ENCODE data around the gene UPK2. TPM values are rescaled to one million over a fixed set of nuclear protein-coding genes. Genes with fewer than 3 reads are reported as not detected.

UPK2 gene
- total and polyA plus RNA-seq, 2 of the 13 experiments (the other 11 are each of a cell fraction or from before 2014, with no cell fraction given) = not detected

DNA sequence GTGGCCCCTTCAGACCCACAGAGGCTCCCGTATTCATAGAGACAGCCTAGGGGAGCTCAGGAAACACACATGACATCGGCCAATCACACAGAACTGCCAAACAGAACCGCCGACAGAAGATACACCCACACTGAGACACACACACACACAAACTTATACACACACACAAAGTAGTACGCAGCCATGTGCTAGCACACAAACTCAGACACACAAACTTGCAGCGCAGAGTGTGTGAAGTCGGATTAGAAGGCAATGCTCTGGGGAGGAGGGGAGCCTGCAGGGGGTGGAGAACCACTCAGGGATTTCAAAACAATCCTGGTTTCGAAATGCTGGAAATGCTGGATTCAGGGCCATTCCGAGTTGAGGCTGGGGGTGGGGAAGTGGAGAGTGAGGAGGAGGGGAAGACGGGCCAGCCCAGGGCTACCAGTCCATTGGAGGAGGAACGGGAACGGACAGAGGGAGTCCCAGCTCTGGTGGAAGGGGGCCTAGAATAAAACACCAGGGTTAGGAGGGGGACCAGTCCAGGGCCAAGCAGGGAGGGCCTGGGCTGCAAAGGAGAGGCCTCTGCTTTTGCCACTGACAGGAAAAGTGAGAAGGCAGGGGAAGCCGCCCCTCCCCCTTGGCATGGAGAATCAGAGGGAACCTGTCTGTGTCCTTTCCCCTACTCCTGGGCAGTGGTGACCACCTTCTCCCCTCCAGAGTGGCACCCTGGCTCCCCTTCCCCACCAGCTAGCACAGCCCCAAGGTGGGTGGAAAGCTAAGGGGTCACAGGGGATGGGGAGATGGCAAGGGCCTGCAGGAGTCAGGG, 34.8 kb upstream of the UPK2 start (continued):
- TF ChIP-seq SMYD3 (CRISPR knock-in tag; IDR thresholded peaks at IDR 0.05) (0 out of 2 replicates have a peak, but pooled peaks have one; percentile 33), NRL (CRISPR knock-in tag; IDR thresholded peaks at IDR 0.05; ENCODE audit: borderline replicate concordance) (no peak), TMF1 (CRISPR knock-in tag; IDR thresholded peaks at IDR 0.05; ENCODE audit: low read depth) (no peak), ZFAT (CRISPR knock-in tag; conservative IDR thresholded peaks at IDR 0.05) (no peak), ZNF335 (CRISPR knock-in tag; IDR thresholded peaks at IDR 0.05) (no peak), JUNB (CRISPR knock-in tag; IDR thresholded peaks at IDR 0.05; ENCODE audit: borderline replicate concordance) (no peak; the same call in 1 of the 2 replicates), TAF15 (IDR thresholded peaks at IDR 0.05; ENCODE audit: low read depth, low read length, poor library complexity, severe bottlenecking) (no peak), RFX5 (IDR thresholded peaks at IDR 0.05; ENCODE audit: low read depth, low read length) (no peak)
- TF ChIP-seq, protein P1, sequence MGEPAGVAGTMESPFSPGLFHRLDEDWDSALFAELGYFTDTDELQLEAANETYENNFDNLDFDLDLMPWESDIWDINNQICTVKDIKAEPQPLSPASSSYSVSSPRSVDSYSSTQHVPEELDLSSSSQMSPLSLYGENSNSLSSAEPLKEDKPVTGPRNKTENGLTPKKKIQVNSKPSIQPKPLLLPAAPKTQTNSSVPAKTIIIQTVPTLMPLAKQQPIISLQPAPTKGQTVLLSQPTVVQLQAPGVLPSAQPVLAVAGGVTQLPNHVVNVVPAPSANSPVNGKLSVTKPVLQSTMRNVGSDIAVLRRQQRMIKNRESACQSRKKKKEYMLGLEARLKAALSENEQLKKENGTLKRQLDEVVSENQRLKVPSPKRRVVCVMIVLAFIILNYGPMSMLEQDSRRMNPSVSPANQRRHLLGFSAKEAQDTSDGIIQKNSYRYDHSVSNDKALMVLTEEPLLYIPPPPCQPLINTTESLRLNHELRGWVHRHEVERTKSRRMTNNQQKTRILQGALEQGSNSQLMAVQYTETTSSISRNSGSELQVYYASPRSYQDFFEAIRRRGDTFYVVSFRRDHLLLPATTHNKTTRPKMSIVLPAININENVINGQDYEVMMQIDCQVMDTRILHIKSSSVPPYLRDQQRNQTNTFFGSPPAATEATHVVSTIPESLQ (CRISPR knock-in tag; conservative IDR thresholded peaks at IDR 0.05) = no peak
- TF ChIP-seq, protein P2, sequence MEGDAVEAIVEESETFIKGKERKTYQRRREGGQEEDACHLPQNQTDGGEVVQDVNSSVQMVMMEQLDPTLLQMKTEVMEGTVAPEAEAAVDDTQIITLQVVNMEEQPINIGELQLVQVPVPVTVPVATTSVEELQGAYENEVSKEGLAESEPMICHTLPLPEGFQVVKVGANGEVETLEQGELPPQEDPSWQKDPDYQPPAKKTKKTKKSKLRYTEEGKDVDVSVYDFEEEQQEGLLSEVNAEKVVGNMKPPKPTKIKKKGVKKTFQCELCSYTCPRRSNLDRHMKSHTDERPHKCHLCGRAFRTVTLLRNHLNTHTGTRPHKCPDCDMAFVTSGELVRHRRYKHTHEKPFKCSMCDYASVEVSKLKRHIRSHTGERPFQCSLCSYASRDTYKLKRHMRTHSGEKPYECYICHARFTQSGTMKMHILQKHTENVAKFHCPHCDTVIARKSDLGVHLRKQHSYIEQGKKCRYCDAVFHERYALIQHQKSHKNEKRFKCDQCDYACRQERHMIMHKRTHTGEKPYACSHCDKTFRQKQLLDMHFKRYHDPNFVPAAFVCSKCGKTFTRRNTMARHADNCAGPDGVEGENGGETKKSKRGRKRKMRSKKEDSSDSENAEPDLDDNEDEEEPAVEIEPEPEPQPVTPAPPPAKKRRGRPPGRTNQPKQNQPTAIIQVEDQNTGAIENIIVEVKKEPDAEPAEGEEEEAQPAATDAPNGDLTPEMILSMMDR (CRISPR knock-in tag; IDR thresholded peaks at IDR 0.05) = no peak
- TF ChIP-seq, protein P3, sequence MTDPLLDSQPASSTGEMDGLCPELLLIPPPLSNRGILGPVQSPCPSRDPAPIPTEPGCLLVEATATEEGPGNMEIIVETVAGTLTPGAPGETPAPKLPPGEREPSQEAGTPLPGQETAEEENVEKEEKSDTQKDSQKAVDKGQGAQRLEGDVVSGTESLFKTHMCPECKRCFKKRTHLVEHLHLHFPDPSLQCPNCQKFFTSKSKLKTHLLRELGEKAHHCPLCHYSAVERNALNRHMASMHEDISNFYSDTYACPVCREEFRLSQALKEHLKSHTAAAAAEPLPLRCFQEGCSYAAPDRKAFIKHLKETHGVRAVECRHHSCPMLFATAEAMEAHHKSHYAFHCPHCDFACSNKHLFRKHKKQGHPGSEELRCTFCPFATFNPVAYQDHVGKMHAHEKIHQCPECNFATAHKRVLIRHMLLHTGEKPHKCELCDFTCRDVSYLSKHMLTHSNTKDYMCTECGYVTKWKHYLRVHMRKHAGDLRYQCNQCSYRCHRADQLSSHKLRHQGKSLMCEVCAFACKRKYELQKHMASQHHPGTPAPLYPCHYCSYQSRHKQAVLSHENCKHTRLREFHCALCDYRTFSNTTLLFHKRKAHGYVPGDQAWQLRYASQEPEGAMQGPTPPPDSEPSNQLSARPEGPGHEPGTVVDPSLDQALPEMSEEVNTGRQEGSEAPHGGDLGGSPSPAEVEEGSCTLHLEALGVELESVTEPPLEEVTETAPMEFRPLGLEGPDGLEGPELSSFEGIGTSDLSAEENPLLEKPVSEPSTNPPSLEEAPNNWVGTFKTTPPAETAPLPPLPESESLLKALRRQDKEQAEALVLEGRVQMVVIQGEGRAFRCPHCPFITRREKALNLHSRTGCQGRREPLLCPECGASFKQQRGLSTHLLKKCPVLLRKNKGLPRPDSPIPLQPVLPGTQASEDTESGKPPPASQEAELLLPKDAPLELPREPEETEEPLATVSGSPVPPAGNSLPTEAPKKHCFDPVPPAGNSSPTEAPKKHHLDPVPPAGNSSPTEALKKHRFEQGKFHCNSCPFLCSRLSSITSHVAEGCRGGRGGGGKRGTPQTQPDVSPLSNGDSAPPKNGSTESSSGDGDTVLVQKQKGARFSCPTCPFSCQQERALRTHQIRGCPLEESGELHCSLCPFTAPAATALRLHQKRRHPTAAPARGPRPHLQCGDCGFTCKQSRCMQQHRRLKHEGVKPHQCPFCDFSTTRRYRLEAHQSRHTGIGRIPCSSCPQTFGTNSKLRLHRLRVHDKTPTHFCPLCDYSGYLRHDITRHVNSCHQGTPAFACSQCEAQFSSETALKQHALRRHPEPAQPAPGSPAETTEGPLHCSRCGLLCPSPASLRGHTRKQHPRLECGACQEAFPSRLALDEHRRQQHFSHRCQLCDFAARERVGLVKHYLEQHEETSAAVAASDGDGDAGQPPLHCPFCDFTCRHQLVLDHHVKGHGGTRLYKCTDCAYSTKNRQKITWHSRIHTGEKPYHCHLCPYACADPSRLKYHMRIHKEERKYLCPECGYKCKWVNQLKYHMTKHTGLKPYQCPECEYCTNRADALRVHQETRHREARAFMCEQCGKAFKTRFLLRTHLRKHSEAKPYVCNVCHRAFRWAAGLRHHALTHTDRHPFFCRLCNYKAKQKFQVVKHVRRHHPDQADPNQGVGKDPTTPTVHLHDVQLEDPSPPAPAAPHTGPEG (CRISPR knock-in tag; IDR thresholded peaks at IDR 0.05) = no peak
- TF ChIP-seq, protein P4, sequence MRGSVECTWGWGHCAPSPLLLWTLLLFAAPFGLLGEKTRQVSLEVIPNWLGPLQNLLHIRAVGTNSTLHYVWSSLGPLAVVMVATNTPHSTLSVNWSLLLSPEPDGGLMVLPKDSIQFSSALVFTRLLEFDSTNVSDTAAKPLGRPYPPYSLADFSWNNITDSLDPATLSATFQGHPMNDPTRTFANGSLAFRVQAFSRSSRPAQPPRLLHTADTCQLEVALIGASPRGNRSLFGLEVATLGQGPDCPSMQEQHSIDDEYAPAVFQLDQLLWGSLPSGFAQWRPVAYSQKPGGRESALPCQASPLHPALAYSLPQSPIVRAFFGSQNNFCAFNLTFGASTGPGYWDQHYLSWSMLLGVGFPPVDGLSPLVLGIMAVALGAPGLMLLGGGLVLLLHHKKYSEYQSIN (CRISPR knock-in tag; IDR thresholded peaks at IDR 0.05; ENCODE audit: borderline replicate concordance) = no peak
- TF ChIP-seq, protein P5, sequence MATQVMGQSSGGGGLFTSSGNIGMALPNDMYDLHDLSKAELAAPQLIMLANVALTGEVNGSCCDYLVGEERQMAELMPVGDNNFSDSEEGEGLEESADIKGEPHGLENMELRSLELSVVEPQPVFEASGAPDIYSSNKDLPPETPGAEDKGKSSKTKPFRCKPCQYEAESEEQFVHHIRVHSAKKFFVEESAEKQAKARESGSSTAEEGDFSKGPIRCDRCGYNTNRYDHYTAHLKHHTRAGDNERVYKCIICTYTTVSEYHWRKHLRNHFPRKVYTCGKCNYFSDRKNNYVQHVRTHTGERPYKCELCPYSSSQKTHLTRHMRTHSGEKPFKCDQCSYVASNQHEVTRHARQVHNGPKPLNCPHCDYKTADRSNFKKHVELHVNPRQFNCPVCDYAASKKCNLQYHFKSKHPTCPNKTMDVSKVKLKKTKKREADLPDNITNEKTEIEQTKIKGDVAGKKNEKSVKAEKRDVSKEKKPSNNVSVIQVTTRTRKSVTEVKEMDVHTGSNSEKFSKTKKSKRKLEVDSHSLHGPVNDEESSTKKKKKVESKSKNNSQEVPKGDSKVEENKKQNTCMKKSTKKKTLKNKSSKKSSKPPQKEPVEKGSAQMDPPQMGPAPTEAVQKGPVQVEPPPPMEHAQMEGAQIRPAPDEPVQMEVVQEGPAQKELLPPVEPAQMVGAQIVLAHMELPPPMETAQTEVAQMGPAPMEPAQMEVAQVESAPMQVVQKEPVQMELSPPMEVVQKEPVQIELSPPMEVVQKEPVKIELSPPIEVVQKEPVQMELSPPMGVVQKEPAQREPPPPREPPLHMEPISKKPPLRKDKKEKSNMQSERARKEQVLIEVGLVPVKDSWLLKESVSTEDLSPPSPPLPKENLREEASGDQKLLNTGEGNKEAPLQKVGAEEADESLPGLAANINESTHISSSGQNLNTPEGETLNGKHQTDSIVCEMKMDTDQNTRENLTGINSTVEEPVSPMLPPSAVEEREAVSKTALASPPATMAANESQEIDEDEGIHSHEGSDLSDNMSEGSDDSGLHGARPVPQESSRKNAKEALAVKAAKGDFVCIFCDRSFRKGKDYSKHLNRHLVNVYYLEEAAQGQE (IDR thresholded peaks at IDR 0.05; ENCODE audit: borderline replicate concordance in 1 of 2, low read depth in 1 of 2, low read length in 2 of 2) = peak in 1 of 2 experiments; percentile 64; a peak in 2 of 4 replicates

Data from HepG2 (cell line).